GM18517 (cell line): Measurements from ENCODE around the gene CMPK1.
A peak's percentile ranks its signal among the peaks of the same experiment; 100 is the strongest.
"Not testable (repeated sequence)": the region's sequence is repeated elsewhere in the genome, so short reads cannot be mapped to it uniquely, and the experiment has no call there.

Experiments
- ATAC-seq: cut with Tn5 transposase; IDR thresholded peaks from one replicate; pipeline ENCODE4 v1.9.1; 2021; ENCODE audit warnings: mild to moderate bottlenecking, moderate library complexity; ENCODE audit not compliant: unreplicated experiment

CMPK1 gene

GRCh38 chr1:47333578-47333921, at the start of gene CMPK1:
Gene CMPK1, plus strand, starts transcription at chr1:47333790. Its CDS starts 156 bp downstream, at chr1:47333946.
- peak; percentile 67 for ATAC-seq

DNA sequence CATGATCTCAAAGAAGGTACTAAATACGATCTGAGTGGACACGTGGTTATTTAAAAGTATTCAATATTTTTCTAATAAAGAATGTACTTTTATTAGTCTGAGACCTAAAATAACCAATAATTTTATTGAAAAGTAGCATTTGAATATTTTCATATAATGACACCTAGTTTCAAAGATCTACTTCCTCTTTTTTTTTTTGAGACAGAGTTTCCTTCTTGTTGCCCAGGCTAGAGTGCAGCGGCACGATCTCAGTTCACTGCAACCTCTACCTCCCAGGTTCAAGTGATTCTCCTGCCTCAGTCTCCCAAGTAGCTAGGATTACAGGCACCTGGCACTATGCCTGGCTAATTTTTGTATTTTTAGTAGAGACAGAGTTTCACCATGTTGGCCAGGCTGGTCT, 45.5 kb upstream of the CMPK1 start:
- not testable (repeated sequence) for ATAC-seq

DNA sequence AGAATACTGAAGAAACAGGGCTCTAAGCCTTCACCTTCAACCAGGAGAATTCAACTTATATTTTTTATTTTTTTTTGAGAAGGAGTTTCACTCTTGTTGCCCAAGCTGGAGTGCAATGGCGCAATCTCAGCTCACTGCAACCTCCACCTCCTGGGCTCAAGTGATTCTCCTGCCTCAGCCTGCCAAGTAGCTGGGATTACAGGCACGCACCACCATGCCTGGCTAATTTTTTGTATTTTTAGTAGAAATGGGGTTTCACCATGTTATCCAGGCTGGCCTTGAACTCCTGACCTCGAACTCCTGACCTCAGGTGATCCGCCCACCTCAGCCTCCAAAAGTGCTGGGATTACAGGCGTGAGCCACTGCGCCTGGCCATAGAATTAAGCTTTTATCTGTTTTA, 38.7 kb upstream of the CMPK1 start:
- not testable (repeated sequence) for ATAC-seq

GRCh38 chr1:47295579-47295978, 38.0 kb upstream of the CMPK1 start:
- ATAC-seq = no peak

GRCh38 chr1:47298025-47298699, 35.4 kb upstream of the CMPK1 start:
- ATAC-seq = no peak

DNA sequence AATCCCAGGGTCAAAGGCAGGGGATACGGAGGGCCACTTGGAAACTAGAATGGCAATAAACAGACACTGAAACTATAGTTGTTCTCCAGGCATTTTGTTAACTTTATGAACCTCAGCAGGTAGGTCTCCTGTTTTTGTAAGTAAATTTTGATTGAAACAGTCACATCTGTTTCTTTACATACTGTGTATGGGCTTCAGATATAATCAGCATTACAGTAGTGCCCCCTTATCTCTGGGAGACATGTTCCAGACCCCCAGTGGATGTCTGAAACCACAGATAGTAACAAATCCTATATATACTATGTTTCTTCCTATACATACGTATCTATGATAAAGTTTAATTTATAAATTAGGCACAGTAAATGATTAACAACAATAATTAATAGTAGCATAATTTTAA, 31.1 kb upstream of the CMPK1 start:
- ATAC-seq = no peak

GRCh38 chr1:47309427-47309826, 24.2 kb upstream of the CMPK1 start:
- no peak for ATAC-seq

DNA sequence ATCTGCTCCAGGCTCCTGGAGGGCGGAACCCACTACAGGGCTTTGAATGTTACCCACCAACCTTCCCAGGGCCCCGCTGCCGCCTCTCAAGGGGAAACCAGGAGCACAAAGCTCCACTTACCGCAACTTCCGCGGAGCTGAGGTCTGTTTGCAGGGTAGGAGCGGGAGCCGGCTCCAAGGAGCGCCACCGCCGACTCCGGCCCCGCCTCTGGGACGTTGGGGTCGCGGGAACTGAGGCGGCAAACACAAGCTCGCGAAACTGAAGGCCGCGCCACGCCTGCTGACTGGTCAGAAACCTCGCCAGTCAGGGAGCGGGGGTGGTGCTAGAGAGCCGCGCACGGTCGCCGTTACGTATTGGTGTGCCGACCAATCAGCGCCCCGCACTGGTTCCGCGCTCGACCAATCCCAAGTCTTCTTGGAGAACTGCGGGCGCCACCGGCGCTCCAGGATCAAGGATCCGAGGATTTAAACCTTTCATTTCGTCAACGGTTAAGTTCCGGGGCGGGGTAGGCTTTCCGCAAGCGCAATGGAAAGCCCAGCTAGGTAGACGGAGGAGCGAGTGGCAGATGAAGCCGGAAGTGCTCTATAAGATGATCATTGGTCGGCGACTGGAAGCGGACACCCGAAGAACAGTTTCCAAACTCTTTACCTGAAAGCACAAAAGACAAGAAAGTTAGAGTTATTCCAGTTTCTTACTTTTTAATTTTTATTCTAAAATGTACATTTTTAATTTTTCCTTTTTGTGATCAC, 19.5 kb upstream of the CMPK1 start, which contains the start of gene STIL:
STIL (minus strand) TSS at position 233 of the 750 bp plus-strand sequence. CDS start 3,828 bp downstream, outside the sequence.
- peak; percentile 94 for ATAC-seq

DNA sequence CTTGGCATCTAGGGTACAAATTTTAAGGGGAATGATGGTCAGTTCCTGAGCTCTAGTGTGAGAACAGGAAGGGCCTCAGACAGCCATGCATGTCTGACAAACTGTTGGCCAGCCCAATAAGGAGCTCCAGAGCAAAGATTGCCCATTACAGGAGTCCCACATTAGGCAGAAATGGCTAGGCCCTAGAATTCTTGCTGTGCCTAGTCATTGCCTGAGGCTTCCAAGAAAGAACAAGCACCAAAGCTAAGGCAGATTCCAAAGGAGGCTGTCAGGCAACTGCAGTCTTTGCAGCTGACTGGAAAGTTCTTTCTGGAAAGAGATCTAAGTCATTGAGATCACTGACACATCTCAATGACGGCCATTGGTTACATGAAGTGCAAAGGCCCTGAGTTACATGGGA, 15.7 kb upstream of the CMPK1 start:
- ATAC-seq = no peak

GRCh38 chr1:47319968-47320367, 13.6 kb upstream of the CMPK1 start:
- ATAC-seq = not testable (repeated sequence)

DNA sequence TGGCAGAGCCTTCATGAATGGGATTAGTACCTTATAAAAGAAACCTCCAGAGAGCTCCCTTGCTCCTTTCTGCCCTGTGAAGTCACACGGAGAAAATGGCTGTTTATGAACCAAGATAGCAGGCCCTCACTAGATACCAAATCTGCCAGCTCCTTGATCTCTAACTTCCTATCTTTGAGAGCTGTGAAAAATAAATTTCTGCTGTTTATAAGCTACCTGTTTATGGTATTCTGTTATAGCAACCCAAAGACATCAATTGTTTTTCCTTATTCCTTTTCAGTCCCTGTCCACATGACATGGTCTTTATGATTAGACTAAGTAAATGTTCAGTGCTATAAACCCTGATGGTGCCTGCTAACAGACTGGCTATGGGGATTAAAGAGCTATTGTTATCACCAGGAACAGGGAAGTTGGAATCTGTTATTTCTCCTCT, 10.0 kb upstream of the CMPK1 start:
- ATAC-seq = no peak

DNA sequence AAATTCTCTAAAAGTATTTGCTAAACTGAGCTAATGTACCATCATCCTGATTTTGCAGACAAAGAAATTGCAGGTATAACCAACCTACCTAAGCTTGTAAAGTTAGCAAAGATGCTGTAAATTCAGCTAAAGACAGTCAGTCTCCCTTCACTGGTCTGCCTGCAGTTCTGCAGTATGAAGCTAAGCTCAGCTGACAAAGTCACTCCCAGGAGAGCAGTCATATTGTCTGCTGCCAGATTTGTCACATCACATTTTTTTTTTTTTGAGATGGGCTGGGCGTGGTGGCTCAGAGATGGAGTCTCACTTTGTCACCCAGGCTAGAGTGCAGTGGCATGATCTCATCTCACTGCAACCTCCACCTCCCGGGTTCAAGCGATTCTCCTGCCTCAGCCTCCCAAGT, 8.9 kb upstream of the CMPK1 start:
- ATAC-seq = no peak

DNA sequence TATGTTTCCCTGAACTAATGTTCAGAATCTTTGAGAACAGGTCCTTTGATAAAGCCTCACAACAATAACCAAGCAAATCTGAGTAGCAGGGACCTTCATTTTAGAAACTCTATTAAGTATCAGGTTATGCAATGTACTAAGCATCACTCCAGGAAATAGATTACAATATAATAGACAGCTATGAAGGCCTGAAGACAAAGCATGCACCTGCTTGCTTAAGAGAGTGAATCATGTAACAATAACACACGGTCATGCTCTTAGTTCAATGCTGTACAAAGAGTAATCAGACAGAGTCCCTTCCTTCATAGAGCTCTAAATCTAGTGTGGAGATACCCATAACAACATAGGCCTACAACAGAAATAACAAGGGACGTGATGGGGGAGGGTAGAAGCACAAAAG, 8.1 kb upstream of the CMPK1 start:
- ATAC-seq = no peak

DNA sequence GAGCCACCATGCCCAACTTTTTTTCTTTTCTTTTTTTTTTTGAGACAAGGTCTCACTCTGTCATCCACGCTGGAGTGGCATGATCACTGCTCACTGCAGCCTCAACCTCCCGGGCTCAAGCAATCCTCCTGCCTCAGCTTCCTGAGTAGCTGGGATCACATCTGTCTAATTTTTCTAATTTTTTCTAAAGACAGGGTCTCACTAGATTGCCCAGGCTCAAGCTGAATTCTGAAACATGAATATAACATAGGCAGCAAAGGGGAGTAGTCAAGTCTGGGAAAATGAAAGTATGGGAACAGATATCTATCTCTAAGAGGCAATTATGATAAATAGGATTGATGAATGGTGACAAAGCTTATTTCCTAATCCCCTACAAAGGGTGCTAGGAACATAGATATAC, 7.3 kb upstream of the CMPK1 start:
- ATAC-seq = no peak

DNA sequence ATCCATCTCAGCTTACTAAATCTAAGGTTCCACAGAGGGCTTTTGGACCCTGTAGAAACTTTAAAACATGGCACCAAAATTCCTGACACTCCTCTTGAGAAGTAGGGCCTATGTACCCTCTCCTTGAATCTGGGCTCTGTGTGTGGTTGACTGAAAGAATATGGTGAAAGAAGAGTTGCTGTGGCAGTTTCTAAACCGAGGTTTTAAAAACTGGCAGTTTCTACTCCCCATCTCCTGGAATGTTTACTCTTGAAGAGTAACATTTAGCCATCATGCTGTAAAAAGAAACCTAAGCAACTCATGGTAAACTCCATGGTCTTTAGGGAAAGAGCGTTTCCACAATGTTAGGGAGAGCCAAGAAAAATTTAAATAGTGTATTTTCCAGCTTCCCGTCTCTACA, 4.6 kb upstream of the CMPK1 start:
- ATAC-seq = no peak

- ATAC-seq = no peak
Observed at GRCh38 chr1:47330212-47330611, 3.4 kb upstream of the CMPK1 start.

DNA sequence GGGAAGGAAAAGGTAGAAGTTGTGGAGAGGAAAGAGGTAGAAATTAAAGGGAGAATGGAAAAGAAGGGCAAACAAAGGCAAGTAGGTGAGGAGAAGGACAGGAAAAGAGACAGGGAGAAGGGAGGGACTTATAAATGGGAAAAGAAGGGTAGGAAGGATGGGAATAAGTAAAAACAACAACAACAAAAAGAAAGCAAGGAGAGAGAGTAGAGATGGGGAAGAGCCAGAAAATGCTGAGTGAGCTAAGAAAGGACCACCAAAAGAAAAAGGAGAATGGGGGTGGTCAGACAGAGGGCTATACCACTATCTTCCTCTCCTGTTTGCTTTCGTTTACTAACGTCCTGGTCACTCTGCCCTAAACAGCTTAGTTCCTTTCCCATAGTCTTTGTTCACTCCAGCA, 1.7 kb upstream of the CMPK1 start:
- ATAC-seq = no peak

DNA sequence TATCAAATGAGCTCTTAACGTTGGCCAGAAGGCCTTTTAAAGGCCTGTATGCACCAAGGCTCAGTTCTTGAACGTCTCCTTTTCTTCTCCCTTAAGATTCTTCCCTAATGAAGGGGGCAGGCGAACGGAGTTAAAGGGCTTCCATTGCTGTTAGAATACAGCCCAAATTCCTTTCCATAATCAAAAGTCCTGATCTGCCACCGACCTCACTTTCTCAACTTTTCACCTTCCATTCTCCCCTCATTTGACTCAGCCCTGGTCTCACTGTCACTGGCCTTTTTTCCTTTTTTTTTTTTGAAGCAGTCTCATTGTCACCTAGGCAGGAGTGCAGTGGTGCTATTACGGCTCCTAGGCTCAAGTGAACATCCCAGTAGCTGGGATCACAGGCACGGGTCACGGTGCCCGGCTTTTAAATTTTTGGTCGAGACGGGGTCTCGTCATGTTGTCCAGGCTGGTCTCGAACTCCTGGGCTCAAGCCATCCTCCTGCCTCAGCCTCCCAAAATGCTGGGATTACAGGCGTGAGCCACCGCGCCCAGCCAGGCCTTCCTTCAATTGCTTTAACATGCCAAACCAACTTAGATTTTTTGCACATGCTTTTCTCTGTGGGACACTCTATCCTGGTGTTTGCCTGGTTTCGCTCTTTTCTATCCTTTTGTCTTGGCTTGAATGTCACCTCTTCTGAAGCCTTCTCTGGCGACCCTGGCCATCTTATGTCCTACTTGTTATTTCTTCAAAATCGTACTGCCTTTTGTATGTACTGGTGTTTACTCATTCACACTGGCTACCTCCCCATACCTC, 612 bp upstream of the CMPK1 start:
- ATAC-seq = no peak

DNA sequence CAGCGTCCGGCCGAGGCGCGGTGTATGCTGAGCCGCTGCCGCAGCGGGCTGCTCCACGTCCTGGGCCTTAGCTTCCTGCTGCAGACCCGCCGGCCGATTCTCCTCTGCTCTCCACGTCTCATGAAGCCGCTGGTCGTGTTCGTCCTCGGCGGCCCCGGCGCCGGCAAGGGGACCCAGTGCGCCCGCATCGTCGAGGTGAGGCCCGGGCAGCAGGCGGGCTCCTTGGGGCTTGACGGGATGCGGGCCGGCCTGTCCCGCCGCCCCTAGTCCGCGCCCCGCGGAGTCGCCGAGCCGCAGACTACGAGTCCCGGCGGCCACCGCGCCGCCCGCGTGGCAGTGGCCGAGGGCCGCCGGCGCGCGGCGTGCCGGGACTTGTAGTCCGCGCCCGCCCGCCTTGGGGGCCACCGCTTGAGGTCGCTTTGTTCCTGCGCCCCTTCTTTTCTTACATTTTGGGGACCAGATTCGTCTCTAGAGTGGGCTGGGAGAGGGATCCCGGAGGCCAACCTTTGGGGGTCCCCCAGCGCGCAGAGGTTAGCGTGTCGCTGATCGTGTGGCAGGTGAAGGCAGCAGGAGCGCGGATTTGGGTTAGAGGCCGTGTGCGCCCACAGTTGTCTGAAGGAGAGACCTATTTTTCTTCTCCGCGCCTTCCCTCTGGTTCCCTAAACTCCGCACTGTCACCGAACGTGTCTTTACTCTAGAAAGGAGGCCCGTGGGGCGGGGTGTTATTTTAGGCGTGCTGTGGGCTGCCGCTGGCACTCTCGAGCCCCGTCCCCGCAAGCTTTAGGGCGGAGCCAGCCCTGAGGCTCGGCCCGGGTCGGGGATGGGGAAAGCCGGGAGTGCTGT, 553 bp downstream of the CMPK1 start:
- ATAC-seq = peak; percentile 66

DNA sequence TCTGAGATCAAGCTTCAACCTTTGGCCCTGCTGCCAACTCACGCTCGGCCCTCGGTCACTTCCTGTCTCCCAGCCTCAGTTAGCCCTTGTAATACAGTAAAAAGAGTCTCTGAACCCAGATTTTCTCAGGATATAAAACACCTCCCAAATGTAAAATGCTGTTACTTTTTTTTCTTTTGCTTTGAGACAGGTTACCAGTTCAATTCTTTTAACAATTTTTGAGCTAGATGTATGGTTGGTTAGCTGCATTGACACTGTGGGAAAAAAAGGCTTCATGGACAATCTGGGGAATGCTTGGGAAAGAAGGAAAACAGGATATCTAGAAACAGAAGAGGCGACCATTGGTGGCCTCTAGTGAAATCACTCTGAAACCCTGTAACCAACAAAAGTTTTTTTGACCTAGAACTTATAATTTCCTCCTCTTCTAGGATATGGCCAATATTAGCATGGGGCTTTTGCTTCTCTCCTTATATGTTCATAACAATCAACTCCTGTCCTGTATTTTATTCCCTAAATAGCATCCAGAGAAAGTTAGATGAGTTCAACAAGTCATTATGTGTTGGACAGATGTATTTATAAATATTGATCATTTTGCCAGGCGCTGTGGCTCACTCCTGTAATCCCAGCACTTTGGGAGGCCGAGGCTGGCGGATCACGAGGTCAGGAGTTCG, 1.3 kb downstream of the CMPK1 start:
- no peak for ATAC-seq
